ENCODE measurements around the gene GPRIN1. TPM values are rescaled to one million over a fixed set of nuclear protein-coding genes. Genes with fewer than 3 reads are reported as not detected.
A peak's percentile ranks its signal among the peaks of the same experiment; 100 is the strongest.

The GPRIN1 gene
- total and polyA plus RNA-seq, 2 donors (not counting 1 experiment from before 2014, with no cell fraction given): 0.72 to 2.1 TPM

GRCh38 chr5:176647030-176647842, 37.3 kb upstream of the GPRIN1 start, which contains the start of gene TSPAN17:
Gene TSPAN17 (plus strand): TSS chr5:176647484. CDS start chr5:176647616, 132 bp downstream.
- peak within 1 kb of the TSS; percentile 92 for H3K4me3 Mint-ChIP-seq
- peaks cover 50% of the 10 kb centered on the region for H3K4me1 Mint-ChIP-seq
- Histone ChIP-seq H3K27me3 (replicated peaks in 1 of 4; ENCODE audit: control extremely low read depth in 1 of 4, control insufficient read depth in 3 of 4, insufficient read depth in 4 of 4, low read length in 3 of 4) (no peaks in the 10 kb centered on the region), H2AFZ (ENCODE audit: insufficient read depth, low read depth, low read length, poor library complexity, severe bottlenecking) (peak within 1 kb of the TSS; percentile 84), H3K4me3 (ENCODE audit: control extremely low read depth in 1 of 5, extremely low read depth in 1 of 5, insufficient read depth in 1 of 5, low read depth in 2 of 5, low read length in 4 of 5) (peak within 1 kb of the TSS; percentile 12 to 72 (median 64)), H3K27ac (ENCODE audit: low read length in 2 of 2) (peak within 1 kb of the TSS; percentile 36 to 68), H3K4me1 (ENCODE audit: control insufficient read depth in 2 of 2, insufficient read depth in 2 of 2, low read length in 2 of 2) (peaks cover 21 to 52% of the 10 kb centered on the region in 2 donors), H3K9ac (ENCODE audit: low read length) (peak within 1 kb of the TSS; percentile 83), H3K9me3 (ENCODE audit: control extremely low read depth in 1 of 3, control insufficient read depth in 2 of 3, insufficient read depth in 1 of 3, low read length in 2 of 3) (no peaks in the 10 kb centered on the region), H3K79me2 (ENCODE audit: control insufficient read depth, insufficient read depth, low read length) (peaks cover 14% of the 10 kb centered on the region), H3K4me2 (replicated peaks; ENCODE audit: low read depth, low read length, poor library complexity, severe bottlenecking) (peak within 1 kb of the TSS; percentile 92), H4K20me1 (ENCODE audit: control insufficient read depth, insufficient read depth, low read length, poor library complexity, severe bottlenecking) (no peaks in the 10 kb centered on the region), H3K36me3 (replicated peaks in 1 of 2; ENCODE audit: control extremely low read depth in 1 of 2, control insufficient read depth in 1 of 2, extremely low read depth in 1 of 2, insufficient read depth in 2 of 2, low read length in 1 of 2) (no peaks in the 10 kb centered on the region)
- DNase-seq: peak; percentile 99
- POLR2A ChIA-PET: interaction anchor here (0.6 to 2.2 kb wide), 13 partner anchors 11 to 779 kb away, joined by 3 to 12 read pairs (median 4); partner anchors contain the start of genes EIF4E1B, GRK6, LMAN2 and RNF44
- ATAC-seq (ENCODE audit: low read depth): peak; percentile 97
- H3K9me3 Mint-ChIP-seq (ENCODE audit: insufficient read depth): no peaks in the 10 kb centered on the region
- H3K27me3 Mint-ChIP-seq: no peaks in the 10 kb centered on the region
- H3K27ac Mint-ChIP-seq: peak within 1 kb of the TSS; percentile 90
- WGBS (ENCODE audit: insufficient coverage): under 1% methylated on average over 58 of the region's 63 CpGs
- TF ChIP-seq CTCF (IDR thresholded peaks at IDR 0.05): no peak
- TF ChIP-seq EZH2 (IDR thresholded peaks at IDR 0.05; ENCODE audit: borderline replicate concordance, insufficient read depth, low read depth, low read length, poor library complexity, severe bottlenecking): no peak
- intact Hi-C loops (cut with micrococcal nuclease): loop anchor here (1.0 to 2.0 kb wide), 9 partner anchors 13 to 258 kb away; partner anchors contain the start of genes CLTB, EIF4E1B, FAF2 and GPRIN1
- CTCF ChIA-PET: interaction anchor here (0.6 to 6.8 kb wide), 10 partner anchors 12 to 231 kb away, joined by 3 to 76 read pairs (median 4); partner anchors contain the start of genes EIF4E1B, RNF44 and SNCB

Data from B cell (primary cell).